ENCODE data around the gene GPR146. TPM values are rescaled to one million over a fixed set of nuclear protein-coding genes. Genes with fewer than 3 reads are reported as not detected.
A peak's percentile ranks its signal among the peaks of the same experiment; 100 is the strongest.
"Not testable (repeated sequence)": the region's sequence is repeated elsewhere in the genome, so short reads cannot be mapped to it uniquely, and the experiment has no call there.

The GPR146 gene
- total RNA-seq, 1 donor from 2014 or later = 0.79 TPM

DNA sequence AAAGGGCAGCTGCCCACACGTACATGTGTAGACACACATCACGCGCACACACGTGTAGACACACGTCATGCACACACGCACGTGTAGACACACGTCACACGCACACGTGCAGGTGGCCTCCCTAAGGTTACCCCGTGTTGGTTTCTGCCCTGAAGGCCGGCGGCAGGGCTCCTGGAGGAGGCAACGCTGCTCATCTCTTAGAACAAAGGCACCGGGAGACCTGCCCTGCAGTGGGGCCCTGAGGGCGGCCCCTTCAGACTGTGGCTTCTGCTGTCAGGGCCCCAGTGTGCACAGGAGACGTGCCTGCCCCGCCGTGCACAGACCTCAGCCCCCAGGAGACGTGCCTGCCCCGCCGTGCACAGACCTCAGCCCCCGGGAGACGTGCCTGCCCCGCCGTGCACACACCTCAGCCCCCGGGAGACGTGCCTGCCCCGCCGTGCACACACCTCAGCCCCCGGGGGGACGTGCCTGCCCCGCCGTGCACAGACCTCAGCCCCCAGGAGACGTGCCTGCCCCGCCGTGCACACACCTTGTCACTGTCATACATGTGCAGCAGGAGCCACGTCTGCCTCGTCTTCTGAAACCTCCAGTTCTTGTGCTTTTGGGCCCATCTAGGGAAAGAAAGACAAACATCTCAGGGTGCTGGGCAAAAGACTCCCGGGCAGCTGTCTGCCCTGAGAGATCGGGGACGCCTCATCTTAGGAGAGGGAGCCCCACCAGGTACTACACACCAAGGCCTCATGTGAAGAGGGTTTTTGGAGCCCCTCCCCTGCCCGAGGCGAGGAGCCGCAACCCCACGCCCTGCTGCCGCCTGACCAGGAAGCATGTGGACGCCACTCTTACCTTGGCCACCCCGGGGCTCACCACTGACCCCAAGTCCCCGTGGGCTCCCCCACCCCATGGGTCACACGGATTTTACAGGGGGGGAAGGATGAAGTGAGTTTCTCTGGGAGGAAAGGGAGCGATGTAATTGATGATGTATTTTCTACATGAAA is 44.1 kb upstream of the GPR146 start:
- Histone ChIP-seq H3K4me2 (no peak overlapping the region), H2AFZ (replicated peaks) (no peak overlapping the region), H3K9me3 (ENCODE audit: low read depth) (no peaks in the 10 kb centered on the region), H3K9ac (no peak overlapping the region), H3K27ac (peak overlapping the region; percentile 58), H4K20me1 (ENCODE audit: low read depth) (peaks cover 4% of the 10 kb centered on the region), H3K4me1 (peaks cover 7% of the 10 kb centered on the region), H3K27me3 (no peaks in the 10 kb centered on the region), H3K36me3 (no peaks in the 10 kb centered on the region), H3K4me3 (no peak overlapping the region), H3K79me2 (ENCODE audit: low read depth) (no peaks in the 10 kb centered on the region), H3F3A (ENCODE audit: low read depth) (peaks cover 17% of the 10 kb centered on the region)
- no peak for DNase-seq (ENCODE audit: low spot score)
- H3K27ac Mint-ChIP-seq = no peak overlapping the region
- H3K4me1 Mint-ChIP-seq = peaks cover 9% of the 10 kb centered on the region
- H3K36me3 Mint-ChIP-seq = no peaks in the 10 kb centered on the region
- no peak for TF ChIP-seq EZH2phosphoT487 (IDR thresholded peaks at IDR 0.05)
- TF ChIP-seq CTCF (IDR thresholded peaks at IDR 0.05) = no peak
- no peaks in the 10 kb centered on the region for H3K9me3 Mint-ChIP-seq
- H3K27me3 Mint-ChIP-seq (ENCODE audit: insufficient read depth, low read depth) = peaks cover 2% of the 10 kb centered on the region
- H3K4me3 Mint-ChIP-seq = no peak overlapping the region

GRCh38 chr7:1001069-1001770 is 43.1 kb upstream of the GPR146 start:
- H3K36me3 Mint-ChIP-seq; H3K9me3 ChIP-seq (ENCODE audit: low read depth); H3K4me1 ChIP-seq; H3K36me3 ChIP-seq; H3K4me3 ChIP-seq; H3K79me2 ChIP-seq (ENCODE audit: low read depth); H2AFZ ChIP-seq (replicated peaks); H3K9me3 Mint-ChIP-seq; H3K27ac Mint-ChIP-seq; H3K9ac ChIP-seq; H3K4me3 Mint-ChIP-seq; H3K27me3 ChIP-seq; H3K27me3 Mint-ChIP-seq (ENCODE audit: insufficient read depth, low read depth); H4K20me1 ChIP-seq (ENCODE audit: low read depth); H3K4me2 ChIP-seq: not testable (repeated sequence)
- H3K27ac ChIP-seq = peak overlapping the region; percentile 58
- peaks cover 17% of the 10 kb centered on the region for H3F3A ChIP-seq (ENCODE audit: low read depth)
- peaks cover 12% of the 10 kb centered on the region for H3K4me1 Mint-ChIP-seq
- peak; percentile 57 for DNase-seq (ENCODE audit: low spot score)

- peaks cover 12% of the 10 kb centered on the region for H3K4me1 Mint-ChIP-seq
- H3K27me3 Mint-ChIP-seq (ENCODE audit: insufficient read depth, low read depth); H2AFZ ChIP-seq (replicated peaks); H3K4me2 ChIP-seq; H3K9me3 Mint-ChIP-seq; H3K27me3 ChIP-seq; H3K9me3 ChIP-seq (ENCODE audit: low read depth); H3K4me3 ChIP-seq; H3K4me3 Mint-ChIP-seq; H3K79me2 ChIP-seq (ENCODE audit: low read depth); H3K36me3 Mint-ChIP-seq; H4K20me1 ChIP-seq (ENCODE audit: low read depth); H3K36me3 ChIP-seq; H3K27ac ChIP-seq; DNase-seq (ENCODE audit: low spot score); H3K9ac ChIP-seq; H3K27ac Mint-ChIP-seq; H3K4me1 ChIP-seq: not testable (repeated sequence)
- H3F3A ChIP-seq (ENCODE audit: low read depth) = peaks cover 17% of the 10 kb centered on the region
These were observed 42.3 kb upstream of the GPR146 start for GRCh38 chr7:1002026-1002425.

DNA sequence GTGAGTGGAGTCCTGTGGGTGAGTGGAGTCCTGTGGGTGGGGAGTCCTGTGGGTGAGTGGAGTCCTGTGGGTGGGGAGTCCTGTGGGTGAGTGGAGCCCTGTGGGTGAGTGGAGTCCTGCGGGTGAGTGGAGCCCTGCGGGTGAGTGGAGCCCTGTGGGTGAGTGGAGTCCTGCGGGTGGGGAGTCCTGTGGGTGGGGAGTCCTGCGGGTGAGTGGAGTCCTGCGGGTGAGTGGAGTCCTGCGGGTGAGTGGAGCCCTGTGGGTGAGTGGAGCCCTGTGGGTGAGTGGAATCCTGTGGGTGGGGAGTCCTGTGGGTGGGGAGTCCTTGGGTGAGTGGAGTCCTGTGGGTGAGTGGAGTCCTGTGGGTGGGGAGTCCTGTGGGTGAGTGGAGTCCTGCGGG is 41.9 kb upstream of the GPR146 start:
- H3K27ac ChIP-seq; H3K36me3 Mint-ChIP-seq; DNase-seq (ENCODE audit: low spot score); H3K4me1 ChIP-seq; H3K4me3 Mint-ChIP-seq; H3K27ac Mint-ChIP-seq; H3K9me3 Mint-ChIP-seq; H4K20me1 ChIP-seq (ENCODE audit: low read depth); H3K27me3 Mint-ChIP-seq (ENCODE audit: insufficient read depth, low read depth); H3K4me2 ChIP-seq; H3K27me3 ChIP-seq; H3K9ac ChIP-seq; H3K36me3 ChIP-seq; H3K9me3 ChIP-seq (ENCODE audit: low read depth); H3K79me2 ChIP-seq (ENCODE audit: low read depth); H2AFZ ChIP-seq (replicated peaks); H3K4me3 ChIP-seq: not testable (repeated sequence)
- H3F3A ChIP-seq (ENCODE audit: low read depth) = peaks cover 17% of the 10 kb centered on the region
- peaks cover 12% of the 10 kb centered on the region for H3K4me1 Mint-ChIP-seq

Measured in neural progenitor cell (in vitro differentiated cells).